Limb (tissue), 2 donors: ENCODE data around the gene CNTN6.

Source experiments
- DNase-seq, 2 donors: peaks; one replicate each; pipeline ENCODE4 v3.0.0-alpha.2; 2016; ENCODE audit errors: extremely low spot score in 2 of 2

The CNTN6 gene

DNA sequence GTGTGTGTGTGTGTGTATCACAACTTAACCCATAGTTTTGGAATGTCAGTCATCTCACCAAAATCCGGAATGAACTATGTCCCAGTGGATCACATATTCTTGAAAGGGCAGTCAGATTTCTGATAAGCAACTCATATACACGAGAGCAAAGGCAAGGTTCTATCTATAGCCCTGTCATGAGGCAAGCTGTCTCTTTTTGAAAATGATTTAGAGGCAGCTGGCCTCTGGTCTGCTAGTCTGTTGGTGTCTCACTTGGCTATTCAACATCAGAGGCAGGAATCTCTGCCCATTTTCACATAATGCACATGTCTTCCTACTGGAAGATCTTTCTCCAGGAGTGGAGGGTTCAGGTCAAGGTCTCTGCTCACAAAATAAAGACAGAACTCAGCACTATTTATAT, 79.8 kb downstream of the CNTN6 start:
- DNase-seq, result no peak

DNA sequence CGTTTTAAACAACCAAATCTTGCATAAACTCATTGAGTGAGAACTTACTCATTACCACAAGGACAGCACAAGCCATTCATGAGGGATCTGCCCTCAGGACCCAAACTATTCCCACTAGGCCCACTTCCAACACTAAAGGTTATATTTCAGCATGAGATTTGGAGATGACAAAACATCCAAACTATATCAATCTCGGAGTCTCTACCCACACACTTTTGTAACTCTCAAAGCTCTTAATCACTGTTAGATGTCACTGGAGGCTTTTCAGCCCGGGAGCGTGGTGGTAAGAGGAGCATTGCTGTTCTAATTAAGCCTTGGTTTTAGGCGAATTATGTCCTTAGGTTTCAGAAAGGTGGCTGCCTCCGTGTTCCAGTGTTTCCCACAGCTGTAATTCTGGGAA, 86.3 kb downstream of the CNTN6 start:
- DNase-seq, result no peak

DNA sequence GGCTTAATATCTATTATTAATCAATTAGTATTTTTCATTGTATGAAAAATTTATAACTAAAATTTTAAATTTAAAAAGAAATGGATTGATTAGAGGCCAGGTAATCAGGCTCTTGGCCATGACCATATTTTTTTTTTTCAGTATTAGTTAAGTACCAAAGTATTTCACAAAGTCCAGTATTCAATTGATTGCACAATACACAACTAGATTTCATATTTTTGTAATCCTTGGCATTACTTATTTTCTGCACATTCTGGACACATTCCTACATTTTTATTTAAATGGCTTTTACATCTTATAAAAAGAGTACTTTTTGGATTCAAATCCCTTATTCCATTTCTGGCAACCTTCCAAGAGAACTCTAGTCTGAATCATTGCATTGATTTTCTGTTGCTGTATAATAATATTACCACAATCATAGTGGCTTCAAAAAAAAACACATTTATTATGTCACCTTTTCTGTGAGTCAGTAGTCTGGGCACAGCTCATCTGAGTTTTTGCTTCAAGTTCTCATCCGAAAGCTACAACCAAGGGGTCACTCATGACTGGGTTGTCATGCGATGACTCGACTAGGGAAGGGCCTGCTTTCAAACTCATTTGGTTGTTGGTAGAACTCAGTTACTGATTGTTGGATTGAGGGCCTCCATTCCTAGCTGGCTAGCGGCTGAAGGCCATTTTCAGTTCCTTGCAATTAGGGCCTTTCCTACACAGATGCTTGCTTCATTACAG, 90.7 kb downstream of the CNTN6 start:
- DNase-seq, result no peak

DNA sequence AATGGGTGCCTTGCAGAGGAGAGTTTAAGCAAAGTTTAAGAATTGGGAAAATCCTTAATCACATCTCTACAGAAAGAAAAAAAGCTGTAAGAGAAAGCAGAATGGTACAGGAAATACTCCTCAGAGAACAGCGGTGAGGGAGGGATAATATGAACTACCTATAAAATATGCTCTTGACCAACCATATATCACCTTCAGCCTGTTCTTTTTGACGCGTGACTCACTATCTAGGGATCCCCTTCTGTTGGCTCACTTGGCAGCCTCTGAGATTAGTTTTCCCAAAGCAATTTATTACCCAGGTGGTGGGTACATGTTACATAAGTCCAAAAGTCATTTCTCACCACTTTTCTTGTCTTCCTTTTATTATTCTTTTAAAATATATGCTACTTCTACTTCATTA, 97.7 kb downstream of the CNTN6 start:
- no peak for DNase-seq

DNA sequence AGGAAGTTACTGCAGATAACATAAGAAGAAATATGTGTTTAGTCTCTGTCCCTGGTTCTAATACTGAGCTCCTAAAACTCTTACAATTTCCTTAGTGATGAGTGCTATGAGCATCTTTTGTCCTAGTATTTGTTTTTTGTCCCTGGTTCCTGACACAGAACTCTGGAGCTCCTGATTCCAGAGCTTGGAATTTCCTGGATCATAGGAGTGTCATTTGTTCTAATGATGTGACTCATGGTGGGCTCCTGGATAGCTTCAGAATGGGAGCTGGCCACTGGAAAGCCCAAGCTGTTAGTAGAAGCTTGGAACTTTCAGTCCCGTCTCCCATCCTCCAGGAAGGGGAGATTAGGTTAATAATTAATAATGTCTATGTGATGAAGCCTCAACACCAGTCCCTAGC, 98.2 kb downstream of the CNTN6 start:
- DNase-seq, result no peak

DNA sequence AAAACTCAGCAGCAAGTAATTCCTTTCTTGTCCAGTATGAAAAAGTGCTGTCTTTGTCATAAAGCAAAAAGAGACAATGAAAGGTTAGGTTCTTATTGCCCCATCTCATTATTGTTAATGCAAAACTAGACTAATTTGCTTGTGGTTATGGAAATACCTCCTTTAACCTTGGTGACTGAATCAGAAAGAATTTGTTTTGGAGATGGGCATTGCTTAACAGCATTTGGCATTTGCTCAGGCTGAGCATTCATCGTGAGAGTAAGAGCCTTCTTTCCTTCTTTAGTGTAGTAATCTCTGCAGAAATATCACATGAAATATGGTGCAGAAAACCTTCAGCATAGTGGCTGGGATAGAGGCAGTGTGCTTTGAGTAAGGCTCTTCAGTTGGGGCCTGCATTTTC, 103.1 kb downstream of the CNTN6 start:
- no peak for DNase-seq

DNA sequence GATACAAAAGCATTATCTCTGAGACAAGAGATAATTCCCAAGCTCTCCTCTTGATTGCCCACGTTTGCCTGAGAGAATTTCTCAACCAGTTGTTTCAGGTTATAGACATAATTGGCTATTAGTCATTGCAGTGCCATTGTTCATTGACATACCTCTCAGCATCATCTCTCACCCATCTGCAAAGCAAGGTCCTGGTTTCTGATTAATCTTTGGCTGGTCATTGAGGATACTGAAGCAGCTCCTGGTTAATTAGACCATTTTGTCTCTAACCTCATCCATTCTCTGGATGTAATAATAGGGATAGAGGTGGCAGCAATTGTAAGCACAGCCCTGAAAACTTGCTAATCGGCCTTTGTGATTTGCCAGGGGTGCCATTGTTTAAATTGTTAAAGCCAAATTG, 104.2 kb downstream of the CNTN6 start:
- no peak for DNase-seq

DNA sequence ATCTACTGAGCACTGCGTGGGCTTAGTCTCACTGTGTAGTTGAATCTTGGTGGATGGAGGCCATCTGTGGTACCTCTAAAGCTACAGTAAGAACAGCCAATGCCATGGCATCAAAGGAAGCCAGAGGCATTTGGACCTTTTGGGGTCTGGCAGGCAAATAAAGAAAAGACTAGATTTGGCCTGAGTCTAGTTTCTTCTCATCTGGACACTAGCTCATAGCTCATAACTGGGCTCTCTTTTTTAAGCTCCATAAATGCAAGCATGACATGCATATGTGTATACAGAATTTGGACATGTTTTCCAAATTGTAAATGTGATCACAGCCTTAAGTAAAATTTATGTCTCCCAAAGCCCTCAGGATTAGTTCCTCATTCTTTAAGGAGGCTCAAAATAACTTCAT, 107.5 kb downstream of the CNTN6 start:
- no peak for DNase-seq

DNA sequence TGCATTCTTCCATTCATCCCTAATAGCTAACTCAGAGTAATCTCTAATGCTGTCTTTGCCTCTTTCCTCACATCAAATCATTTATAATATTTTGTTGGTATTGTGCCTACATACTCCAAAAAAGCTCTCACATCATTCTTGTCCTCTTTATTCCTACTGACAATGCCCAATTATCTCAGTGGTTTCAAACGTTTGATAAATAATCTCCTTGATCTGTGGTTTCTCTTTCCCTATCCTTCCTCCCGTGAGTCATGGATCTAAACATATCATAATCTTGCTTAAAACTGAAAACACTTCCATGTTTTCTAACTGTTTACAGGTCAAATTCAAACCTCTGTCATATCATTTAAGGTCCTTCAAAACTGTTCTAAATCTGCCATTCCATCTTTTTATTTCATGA, 115.1 kb downstream of the CNTN6 start:
- no peak for DNase-seq

DNA sequence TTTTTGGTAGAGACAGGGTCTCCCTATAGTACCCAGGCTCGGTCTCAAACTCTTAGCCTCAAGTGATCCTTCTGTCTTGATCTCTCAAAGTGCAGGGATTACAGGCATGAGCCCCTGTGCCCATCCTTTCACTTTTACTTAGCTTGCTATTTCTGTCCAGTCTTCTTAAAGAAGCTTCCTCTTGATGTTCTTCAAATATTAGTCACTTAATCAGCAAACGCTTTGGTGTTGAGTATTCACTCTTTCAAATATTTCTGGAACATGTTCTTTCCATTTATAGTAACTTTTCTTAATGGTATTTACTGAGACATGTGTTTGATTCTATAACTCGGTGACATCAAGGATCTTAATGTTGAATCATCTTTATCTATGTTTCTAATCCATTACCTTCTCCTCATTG, 122.1 kb downstream of the CNTN6 start:
- no peak for DNase-seq

DNA sequence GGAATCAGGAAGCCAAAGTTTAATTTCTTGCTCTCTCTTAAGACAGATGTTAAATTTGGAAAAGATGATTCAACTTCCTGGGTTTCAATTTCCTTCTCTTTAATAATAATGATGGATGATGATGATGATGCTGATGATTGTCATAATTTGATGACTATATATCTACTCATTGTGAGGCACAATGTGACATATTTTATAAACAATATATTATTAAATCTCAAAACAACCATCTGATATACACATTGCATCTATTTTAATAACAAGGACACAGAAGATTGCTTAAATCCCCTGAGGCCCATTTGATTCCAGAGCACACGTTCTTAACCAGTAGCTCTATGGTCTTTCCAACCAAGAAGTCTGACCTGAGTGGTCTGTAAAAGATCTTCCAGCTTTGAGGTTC, 124.0 kb downstream of the CNTN6 start:
- no peak for DNase-seq

DNA sequence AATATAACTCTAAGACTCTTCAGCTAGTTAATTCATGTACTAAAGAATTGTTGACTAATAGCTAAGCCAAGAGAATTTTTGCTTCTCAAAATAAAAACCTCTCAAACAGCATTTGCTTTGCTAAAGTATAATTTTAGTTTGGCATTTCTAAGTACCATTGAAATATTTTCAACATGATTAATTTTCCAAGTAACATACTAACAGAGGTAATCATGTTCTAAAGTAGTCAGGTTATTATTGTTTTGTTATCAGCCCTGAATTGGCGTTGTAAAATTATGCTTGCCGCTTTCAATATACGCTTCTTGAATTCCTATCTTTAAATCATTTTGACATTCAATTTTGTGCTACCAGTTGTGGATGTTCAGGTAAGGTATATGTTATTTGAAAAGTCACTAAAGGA, 134.3 kb downstream of the CNTN6 start:
- DNase-seq, result no peak

DNA sequence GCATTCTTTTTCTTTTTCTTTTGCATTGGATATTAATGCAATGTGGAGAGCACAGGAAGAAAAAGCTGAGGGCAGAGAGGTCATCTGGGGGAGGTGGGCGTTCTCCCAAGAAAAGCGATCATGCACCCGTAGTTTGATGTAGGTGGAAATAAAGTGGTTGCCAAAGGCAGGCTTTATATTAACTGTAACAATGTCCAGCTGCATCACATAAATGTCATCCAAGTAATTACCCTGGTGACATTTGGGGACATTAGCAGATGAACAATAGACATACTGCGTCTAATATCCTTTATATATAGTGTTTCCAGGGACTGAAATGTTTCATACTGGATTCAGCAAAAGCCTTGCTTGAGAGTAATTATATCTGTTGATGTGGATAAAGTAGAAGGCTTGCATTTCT, 135.5 kb downstream of the CNTN6 start:
- no peak for DNase-seq

DNA sequence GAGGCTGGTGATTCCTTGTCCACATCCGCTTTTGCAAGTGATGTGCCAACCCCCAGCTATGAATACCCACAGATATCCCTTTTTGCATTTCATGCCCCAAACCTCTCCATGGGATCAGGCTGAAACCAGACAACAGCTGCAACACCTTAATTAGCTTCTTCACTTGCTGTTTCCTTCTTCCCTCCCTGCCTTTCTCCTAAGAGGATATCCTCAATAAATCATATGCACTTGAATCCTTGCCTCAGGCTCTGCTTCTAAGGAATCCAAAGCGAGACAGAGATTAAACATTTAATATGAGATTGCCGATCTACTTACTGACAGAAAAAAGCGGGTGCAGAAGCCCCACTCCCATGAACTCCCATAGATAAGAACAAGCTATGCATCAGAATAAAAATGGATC, 138.1 kb downstream of the CNTN6 start:
- no peak for DNase-seq

DNA sequence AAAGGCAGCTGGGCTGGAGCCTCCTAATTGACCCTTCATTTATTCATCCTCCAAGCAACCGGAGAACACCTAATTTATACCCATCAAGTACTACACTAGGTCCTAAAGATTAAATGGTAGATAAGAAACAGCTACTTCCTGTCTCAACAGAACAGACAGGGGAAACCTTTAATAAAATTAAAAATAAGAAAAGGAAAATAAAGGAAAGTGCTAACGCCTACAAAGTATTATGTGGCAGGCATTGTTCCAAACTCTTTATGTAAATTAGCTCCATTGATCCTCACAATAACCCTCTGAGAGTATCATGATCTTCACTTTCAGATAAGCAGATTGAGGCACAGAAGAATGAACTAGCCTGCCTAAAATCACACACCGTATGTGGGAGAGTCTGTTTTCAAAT, 139.5 kb downstream of the CNTN6 start:
- no peak for DNase-seq

DNA sequence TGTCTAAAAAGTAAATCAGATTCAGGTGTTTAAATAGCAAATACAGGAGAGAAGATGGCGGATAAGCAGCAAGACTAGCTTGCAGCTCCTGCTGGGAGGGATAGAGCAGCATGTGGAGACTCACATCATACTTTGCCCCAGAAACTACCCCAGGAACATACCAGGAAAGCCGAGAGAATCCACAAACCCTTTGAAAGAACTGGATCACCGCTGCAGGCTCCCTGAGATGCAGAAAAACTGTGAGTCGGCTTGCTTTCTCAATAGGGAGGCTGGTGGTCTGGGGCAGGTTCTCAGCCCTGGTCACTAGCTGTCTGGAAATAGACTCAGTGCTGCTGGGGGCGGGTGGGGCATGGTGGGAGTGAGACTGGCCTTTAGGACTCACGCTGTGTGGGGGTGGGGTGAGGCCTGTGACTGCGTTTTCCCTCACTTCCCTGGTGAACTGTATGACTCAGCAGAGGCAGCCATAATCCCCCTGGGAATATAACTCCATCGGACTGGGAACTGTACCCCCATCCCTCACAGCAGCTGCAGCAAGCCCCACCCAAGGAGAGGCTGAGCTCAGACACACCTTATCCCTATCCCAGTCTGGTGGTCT, 142.8 kb downstream of the CNTN6 start:
- DNase-seq, result no peak

DNA sequence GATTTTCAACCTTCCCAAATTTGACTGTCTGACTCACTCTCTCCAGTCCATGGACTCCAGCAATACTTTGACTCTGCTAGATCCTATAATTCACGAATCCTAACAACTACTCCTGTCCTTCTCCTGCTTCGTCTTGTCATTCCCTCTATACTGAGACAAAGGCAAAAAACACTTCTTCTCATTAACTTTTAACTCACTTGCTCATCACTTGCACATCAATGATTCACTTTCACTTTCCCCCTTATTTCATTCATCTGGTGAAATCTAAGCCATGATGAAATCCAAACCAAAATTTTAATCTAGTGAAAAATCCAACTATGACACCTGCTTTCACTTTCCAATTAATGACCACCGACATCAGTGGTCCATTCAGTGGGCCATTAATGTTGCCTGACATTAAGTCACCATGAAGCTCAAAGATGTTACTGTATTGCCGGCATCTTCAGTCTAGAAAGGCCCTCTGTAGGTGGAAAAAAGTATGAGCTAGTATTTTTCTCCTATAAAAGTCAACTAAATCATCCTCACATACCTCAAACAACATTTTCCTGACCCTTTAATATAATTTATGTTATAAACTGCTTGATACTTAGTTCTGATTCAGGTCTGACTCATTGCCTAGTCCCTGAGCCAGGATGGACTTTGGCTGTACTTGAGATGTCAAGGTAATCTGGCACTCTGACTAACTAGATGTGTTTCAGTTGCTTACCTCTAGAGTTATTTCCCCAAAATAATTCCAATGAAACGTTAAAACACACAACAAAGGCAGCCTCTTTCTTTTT, 158.6 kb downstream of the CNTN6 start:
- DNase-seq, result no peak

DNA sequence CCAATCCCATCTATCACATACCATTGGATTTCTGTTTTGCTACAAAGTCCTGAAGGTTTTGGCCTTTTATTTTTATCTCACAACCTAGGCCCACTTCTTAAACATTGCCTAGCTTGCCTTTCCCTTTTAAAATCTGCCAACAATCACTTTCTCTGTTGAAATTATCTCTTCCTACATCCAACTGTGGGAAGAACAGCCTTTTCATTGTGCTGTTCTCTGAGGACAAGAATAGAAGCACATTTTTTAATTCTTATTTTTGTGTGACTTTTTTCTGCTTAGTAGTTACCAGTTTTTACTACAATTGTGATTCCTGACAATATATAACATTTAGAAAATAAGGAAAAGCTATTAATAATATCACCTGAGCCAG, 159.2 kb downstream of the CNTN6 start:
- no peak for DNase-seq

DNA sequence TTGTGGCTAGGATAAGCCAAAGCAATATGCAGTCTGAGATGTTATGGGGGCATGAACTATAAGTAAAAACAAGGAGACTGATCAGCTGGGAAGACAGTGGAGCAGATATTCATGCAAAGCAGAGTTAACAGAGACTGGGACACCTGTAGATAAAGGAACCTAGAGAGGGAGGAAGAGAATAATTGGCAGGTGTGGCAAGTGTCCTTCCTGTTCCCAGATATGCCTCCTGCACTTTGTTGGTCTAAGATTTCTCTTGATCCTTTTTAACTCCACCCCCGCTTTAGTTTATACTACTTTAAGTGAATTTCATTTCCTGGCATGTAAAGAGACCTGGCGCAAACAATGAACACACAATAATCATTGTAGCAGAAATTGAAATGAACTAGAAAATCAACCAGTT, 169.4 kb downstream of the CNTN6 start:
- DNase-seq, result no peak

DNA sequence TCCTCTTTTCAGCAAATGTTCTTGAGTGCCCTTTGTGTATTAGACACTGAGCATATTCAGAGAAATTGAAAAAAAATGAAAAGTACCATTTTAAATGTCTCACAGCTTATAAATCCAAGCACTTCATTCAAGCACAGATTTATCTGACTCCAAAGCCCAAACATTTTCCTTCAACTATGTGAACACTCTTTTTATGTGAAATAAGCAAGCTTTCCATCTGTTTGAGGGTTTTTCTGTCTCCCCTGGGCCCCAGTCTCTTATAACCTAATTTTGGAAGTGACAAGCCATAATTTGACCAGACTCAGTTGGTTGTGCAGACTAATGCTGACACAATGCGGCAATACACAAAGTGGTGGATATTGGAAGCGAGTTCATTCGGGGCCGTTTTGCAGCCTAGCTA, 170.3 kb downstream of the CNTN6 start:
- DNase-seq, result no peak

DNA sequence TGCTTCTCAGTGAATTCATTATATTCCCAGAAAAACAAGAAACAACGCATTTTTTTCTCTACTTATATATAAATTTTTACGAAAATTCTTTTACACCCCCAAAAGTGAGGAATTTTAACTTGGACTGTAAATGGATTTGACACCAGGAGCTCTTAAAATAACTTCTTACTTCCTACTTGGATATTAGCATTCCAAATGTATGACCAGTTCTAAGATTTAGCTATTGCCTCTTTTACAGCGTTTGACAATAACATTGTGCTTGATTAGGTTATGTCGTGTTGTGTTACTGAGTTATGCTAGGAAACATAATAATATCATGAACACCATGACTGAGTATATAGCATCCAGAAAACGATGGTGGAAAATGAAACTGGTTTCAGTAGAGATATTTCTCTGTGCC, 177.0 kb downstream of the CNTN6 start:
- DNase-seq, result no peak

DNA sequence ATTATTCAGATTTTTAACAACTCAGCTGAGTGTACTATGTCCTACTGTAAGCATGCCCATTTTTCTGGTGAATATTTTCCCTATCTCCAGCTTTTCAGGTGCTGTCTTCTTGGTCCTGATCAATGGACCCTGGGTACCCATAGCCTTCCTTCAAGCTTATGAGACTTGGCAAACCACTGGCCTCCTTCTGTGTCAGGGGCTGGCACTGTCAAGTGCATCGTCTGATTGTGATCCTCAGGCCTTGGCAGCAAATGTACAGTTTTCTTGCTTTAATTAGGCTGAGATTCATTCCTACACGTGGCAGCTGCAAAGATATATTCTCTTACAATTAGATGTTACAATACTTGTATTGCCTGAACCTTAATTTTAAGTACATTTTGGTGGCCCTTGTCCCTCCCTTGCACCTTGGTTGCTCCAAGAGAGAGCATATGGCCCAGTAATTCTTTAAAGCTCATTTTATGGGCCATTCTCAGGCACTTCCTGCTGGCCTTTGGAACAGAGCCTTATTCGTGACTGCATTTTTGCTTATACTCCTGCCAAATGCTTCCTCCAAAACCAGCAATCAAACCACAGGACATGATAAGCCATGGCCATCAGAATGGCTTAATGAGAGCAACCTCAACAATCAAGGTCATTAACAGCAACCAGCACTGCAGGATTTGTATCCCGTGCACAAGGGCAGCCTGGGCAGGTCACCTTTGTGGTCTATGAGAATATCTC, 179.9 kb downstream of the CNTN6 start:
- DNase-seq, result no peak
